GM15510 (cell line): Measurements from ENCODE around the gene PDLIM1.

Source experiments
- POLR2A ChIP-seq: IDR thresholded peaks from 3 replicates; pipeline ENCODE4 v1.6.1; 2011; ENCODE audit warnings: borderline replicate concordance; ENCODE audit not compliant: insufficient read length; ENCODE audit errors: extremely low read depth

The PDLIM1 gene

DNA sequence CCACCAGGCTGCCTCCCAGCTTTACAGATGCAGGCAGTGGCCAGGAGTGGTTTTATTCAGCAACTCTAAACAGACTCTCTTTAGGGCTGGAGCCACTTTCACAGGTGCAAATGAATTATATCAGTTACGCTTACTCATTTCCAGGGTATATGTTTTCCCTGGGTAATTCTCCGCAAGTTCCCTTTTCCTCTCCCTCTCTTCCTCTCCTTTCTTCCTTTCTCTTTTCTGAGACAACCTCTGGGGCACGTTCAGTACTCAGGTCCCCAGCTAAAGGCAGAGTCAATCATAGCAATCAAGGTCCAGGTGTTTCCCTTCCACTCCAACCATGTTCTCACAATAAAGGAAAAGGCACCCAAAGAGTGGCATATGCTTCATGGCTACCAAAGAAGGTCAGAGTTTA, 41.3 kb downstream of the PDLIM1 start:
- TF ChIP-seq POLR2A, result no peak

DNA sequence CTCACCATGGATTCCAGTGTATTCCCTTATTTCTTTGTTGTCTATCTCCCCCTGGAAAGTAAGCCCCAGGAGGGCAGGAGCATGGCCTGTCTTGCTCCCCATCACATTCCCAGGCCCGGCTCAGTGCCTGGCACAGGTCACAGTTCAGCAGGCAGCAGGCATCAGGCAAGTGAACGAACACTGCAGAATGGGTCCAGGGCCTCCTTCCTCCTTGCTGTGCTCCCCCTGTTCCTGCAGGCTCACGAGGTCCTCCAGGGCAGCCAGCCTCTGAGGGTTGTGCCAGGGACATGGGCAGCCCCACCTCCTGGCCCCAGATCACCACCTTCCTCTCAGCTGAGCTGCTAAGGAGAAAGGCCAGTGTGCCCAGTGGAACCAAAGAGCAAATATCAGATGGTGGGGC, 41.8 kb downstream of the PDLIM1 start:
- TF ChIP-seq POLR2A, result no peak

- no peak for TF ChIP-seq POLR2A
Observed at GRCh38 chr10:95247881-95248583, 42.8 kb downstream of the PDLIM1 start.

GRCh38 chr10:95247200-95247880, 43.5 kb downstream of the PDLIM1 start:
- TF ChIP-seq POLR2A, result no peak

GRCh38 chr10:95246582-95247051, 44.2 kb downstream of the PDLIM1 start:
- no peak for TF ChIP-seq POLR2A

GRCh38 chr10:95245425-95246055, 45.3 kb downstream of the PDLIM1 start:
- no peak for TF ChIP-seq POLR2A

DNA sequence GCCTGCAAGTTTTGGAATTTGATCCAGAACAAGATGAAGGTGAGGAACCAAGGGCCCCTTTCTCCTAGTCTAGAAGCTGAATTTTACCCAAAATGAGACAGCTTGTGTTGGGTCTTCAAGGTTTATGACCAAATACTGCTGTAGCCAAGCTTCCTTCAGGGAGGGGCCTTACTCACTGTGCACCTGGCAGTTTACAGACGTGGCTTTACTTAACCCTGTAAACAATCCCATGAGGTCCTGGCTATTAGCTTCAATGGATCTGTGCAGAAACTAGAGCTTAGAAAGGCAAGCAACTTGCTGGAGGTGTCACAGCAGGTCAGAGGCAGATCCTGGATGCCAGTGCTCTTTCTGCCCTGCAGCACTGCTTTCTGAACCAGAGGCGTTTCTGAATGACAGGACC, 46.7 kb downstream of the PDLIM1 start:
- no peak for TF ChIP-seq POLR2A

DNA sequence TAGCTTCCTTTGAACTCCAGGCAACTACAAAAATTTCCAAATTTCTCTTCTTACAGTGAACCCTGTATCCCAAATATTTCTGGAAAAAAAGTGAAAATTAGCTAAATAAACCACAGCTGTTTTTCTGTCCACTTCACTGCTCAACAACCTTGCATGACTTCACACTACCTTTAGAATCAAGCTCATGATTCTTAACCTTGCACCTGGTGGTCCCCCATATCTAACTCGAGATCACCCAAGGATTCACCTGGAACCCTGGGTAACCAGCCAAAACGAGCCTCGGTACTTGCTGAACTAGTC, 47.5 kb downstream of the PDLIM1 start:
- TF ChIP-seq POLR2A, result no peak

- no peak for TF ChIP-seq POLR2A
Observed at GRCh38 chr10:95242581-95243317, 48.1 kb downstream of the PDLIM1 start.

- no peak for TF ChIP-seq POLR2A
Observed at GRCh38 chr10:95241533-95241932, 49.3 kb downstream of the PDLIM1 start.

DNA sequence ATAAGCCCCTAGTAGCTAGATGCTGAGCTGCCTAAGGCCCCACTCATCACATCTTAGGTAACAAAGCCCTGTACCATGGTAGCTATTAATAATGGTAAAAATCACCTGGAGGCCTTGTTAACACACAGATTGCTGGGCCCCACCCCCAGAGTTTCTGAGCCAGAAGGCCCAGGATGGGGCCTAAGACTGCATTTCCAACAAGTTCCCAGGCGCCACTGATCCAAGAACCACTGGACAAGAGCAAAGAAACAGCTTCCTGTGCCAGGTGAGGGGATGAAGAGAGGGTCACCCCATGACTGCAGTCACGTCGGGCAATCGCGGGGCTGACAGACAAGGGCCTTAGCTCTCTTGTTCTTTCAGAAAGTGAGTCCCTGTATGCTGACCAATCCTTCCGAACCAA, 50.0 kb downstream of the PDLIM1 start:
- no peak for TF ChIP-seq POLR2A

DNA sequence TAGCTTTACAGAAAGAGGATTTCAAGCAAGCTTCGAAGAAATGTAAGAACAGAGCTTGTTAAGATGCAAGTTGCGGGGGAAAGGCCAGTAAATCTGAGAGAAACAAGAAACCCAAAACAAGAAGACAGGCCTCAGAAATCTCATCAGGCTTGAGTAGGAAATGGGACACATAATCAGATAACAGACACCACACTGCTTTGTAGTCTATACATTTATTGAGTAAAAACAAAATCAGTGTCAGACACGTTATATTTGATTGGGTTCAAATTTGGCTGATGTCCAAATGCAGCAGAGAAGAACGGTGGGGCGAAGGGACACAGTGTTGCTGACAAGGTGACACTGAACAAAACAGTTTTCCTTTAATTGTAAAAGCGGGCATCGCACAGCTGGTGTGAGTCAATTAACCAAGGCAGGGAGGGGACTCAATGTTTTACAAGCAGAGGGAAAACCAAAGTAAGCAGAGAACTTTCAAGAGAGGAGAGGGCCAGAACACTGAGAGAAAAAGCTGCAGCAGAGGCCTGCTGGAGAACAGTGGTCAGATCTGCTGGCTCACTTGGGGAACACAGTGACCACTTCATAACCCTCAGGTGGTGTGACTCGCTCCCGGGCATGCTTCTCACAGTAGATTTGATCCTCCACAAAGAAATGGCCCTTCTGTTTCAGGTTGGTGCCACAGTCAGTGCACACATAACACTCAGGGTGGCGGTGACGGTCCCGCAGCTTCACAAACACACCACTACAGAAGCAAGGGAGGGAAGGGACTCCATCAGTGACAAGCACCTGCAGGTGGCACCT, 53.2 kb downstream of the PDLIM1 start:
- TF ChIP-seq POLR2A, result no peak

DNA sequence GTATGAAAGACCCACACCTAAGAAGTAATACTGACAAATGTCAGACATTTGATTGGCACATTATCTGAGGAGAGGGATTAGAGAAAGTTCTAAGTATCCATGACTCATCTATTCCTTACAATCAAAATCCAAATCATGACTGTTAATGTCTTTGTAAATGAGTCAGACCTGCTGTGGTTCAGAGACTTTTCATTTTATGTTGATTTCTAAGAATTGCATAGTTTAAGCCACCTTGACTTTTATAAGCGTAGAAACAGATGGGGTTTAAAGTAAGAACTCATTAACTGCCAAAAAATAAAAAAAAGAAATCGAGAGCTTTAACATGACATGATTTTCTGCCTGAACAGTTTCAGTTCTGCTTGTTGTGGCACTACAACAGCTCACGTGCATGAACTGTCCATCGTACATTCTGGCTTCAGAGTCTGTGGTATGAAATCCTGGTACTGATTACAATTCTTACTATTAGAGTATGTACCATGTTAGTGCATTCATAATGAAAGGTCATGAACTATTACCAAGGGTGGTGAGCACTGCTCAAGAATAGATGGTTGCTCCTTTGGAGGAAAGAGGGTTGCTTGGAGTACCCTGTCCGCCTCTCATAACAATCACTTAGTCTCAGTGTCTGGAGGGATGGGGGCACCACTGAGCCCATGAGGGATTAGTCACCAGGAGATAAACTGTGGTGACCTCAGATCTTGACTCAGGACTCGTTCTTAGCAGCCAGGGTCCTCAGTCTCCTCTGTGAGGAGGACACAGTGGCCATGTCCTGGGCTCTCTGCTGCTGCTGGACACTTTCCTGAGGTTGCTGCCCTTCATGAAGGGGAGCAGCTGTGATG, 54.5 kb downstream of the PDLIM1 start:
- TF ChIP-seq POLR2A, result no peak

DNA sequence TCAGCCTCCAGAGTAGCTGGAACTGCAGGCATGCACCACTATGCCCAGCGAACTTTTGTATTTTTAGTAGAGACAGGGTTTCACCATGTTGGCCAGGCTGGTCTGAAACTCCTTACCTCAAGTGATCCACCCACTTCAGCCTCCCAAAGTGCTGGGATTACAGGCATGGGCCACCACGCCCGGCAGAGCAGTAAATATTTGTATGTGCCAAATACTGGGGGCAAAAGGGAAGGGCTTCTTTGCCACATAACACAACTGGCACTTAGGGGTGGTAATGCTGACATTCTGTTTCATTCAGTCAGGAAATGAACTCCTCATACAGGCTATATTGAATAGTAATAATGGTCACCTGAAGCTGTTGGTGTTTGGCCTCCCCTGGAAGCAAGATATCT, 55.1 kb downstream of the PDLIM1 start:
- TF ChIP-seq POLR2A, result no peak
